Measurements from ENCODE around the gene CST7. TPM values are rescaled to one million over a fixed set of nuclear protein-coding genes. Genes with fewer than 3 reads are reported as not detected.

CST7 gene
- total and polyA plus RNA-seq, 2 donors from 2014 or later = 1.4 to 3.7 TPM

DNA sequence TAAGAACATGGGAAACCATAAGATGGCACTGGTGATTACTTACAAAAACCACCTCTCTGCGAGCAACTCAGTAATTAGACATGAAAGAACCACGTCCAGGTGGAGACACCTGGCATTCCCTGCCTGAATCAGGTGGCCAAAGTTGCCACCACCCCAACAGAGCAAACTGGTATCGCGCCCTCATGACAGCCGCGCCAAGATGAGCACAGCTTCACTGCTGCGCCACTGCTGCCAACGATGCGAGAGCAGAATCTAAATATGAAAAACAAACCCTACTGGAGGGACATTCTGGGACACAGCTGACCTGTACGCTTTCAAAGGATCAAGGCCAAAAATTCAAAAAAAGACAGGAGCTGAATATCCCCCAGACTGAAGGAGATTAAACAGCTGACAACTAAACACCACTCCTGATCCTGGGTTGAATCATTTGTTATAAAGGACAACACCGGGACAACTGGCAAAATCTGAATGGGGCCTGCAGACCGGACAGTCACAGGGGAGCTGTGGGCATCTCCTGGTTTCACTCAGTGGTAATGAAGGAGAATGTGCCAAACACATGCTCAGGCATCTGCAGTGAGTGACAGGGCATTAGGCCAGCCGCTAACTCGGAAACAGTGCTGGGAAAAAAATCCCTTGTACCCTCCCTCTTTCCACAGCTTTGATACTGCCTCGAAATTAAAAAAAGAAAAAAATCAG is 17.4 kb downstream of the CST7 start:
- H3K36me3 ChIP-seq (ENCODE audit: control insufficient read depth in 2 of 3, insufficient read depth in 3 of 3, low read length in 3 of 3) = peaks cover 0 to 53% (median 18%) of the 10 kb centered on the region in 3 donors

DNA sequence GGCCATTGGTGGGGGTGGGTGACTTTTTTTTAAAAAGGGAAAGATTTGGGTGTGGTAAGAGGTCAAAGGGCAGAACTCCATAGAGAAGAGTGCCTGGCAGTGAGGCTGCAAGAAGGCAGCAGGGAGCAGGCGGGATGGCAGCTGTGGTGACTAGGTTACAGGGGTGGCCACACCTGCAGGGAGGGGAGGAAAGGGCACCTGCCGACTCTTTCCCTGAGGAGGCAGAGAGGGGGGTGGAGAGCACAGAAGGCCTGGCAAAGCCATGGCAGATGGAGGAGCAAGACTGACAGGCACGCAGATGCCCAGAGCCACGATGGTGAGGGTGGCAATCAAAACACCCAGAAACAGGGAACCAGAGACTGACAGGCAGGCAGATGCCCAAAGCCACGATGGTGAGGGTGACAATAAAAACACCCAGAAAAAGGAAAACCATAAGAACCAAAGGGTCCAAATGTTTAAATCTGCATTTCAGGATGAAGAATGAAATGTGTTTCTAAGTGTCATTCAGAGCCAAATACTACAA is 19.3 kb downstream of the CST7 start:
- H3K27me3 ChIP-seq (ENCODE audit: control insufficient read depth, insufficient read depth, low read length) = no peaks in the 10 kb centered on the region
- no peak overlapping the region for H3K27ac ChIP-seq (ENCODE audit: low read depth in 2 of 2, low read length in 2 of 2)
- intact Hi-C loops (cut with DNase I) = no loop called here
- DNase-seq = peak in 1 of 5 donors; percentile 12
- no peak overlapping the region for H3K9ac ChIP-seq (ENCODE audit: low read length in 3 of 3)
- H3K4me1 ChIP-seq (ENCODE audit: control insufficient read depth in 2 of 3, insufficient read depth in 2 of 3, low read depth in 1 of 3, low read length in 3 of 3) = no peaks in the 10 kb centered on the region
- no peak for FAIRE-seq
- TF ChIP-seq, protein P1, sequence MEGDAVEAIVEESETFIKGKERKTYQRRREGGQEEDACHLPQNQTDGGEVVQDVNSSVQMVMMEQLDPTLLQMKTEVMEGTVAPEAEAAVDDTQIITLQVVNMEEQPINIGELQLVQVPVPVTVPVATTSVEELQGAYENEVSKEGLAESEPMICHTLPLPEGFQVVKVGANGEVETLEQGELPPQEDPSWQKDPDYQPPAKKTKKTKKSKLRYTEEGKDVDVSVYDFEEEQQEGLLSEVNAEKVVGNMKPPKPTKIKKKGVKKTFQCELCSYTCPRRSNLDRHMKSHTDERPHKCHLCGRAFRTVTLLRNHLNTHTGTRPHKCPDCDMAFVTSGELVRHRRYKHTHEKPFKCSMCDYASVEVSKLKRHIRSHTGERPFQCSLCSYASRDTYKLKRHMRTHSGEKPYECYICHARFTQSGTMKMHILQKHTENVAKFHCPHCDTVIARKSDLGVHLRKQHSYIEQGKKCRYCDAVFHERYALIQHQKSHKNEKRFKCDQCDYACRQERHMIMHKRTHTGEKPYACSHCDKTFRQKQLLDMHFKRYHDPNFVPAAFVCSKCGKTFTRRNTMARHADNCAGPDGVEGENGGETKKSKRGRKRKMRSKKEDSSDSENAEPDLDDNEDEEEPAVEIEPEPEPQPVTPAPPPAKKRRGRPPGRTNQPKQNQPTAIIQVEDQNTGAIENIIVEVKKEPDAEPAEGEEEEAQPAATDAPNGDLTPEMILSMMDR (IDR thresholded peaks at IDR 0.05; ENCODE audit: borderline replicate concordance, extremely low read depth, insufficient read depth) = no peak
- no peaks in the 10 kb centered on the region for H3K9me3 ChIP-seq (ENCODE audit: control insufficient read depth in 2 of 3, insufficient read depth in 1 of 3, low read length in 3 of 3)
- peaks cover 0 to 62% (median 19%) of the 10 kb centered on the region in 3 donors for H3K36me3 ChIP-seq (ENCODE audit: control insufficient read depth in 2 of 3, insufficient read depth in 3 of 3, low read length in 3 of 3)
- no peak overlapping the region for H3K4me3 ChIP-seq (ENCODE audit: low read length in 3 of 3)

More for the DNA sequence above, 17.4 kb downstream of the CST7 start:
- Histone ChIP-seq H3K27me3 (ENCODE audit: control insufficient read depth, insufficient read depth, low read length) (no peaks in the 10 kb centered on the region), H3K4me3 (ENCODE audit: low read length in 3 of 3) (no peak overlapping the region), H3K27ac (ENCODE audit: low read depth in 2 of 2, low read length in 2 of 2) (no peak overlapping the region), H3K4me1 (ENCODE audit: control insufficient read depth in 2 of 3, insufficient read depth in 2 of 3, low read depth in 1 of 3, low read length in 3 of 3) (no peaks in the 10 kb centered on the region), H3K9ac (ENCODE audit: low read length in 3 of 3) (no peak overlapping the region), H3K9me3 (ENCODE audit: control insufficient read depth in 2 of 3, insufficient read depth in 1 of 3, low read length in 3 of 3) (no peaks in the 10 kb centered on the region)
- intact Hi-C loops (cut with DNase I) = no loop called here
- peak in 2 of 5 donors; percentile 4 to 33 for DNase-seq
- TF ChIP-seq, protein P1 (IDR thresholded peaks at IDR 0.05; ENCODE audit: borderline replicate concordance, extremely low read depth, insufficient read depth) = no peak
- no peak for FAIRE-seq

DNA sequence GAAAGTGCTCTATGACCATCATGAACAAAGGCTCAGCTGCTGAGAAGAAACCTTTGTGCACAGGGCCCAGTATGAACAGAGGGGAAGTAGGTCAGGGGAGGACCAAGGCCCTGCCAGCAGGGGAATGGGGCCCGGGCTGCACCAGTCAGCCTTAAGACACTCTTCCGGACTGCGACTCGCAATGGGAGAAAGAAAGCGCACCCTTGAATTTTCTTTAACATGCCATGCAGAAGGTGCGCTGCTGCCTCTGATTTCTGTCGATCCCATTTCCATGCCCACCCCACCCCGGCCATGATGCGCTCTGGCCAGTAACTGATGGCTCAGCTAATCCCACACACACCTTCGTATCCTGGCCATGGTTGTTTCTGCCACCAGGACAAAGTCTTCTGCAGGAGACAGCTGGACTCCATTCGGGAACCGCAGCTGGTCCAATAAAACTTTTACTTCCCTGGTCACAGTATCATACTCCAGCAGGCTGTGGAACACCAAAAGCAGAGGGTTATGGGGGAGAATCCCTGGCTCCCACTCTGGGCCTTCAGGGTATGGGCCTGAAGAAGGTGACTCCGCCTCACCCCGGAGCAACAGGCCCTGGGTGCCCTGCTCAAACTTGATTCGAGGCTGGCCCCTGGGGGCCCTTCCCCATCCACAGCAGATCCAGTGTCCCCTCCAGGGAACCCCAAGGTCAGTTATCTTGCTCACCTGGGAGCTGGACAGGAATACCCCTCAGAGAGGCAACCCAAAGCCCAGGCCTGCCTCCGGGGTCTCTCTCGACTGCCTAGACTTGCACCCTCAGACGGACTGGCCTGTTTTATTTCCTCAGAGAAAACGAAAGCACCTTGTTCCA is 20.3 kb downstream of the CST7 start:
- Histone ChIP-seq H3K27me3 (ENCODE audit: control insufficient read depth, insufficient read depth, low read length) (no peaks in the 10 kb centered on the region), H3K9me3 (ENCODE audit: control insufficient read depth in 2 of 3, insufficient read depth in 1 of 3, low read length in 3 of 3) (no peaks in the 10 kb centered on the region), H3K27ac (ENCODE audit: low read depth in 2 of 2, low read length in 2 of 2) (no peak overlapping the region), H3K9ac (ENCODE audit: low read length in 3 of 3) (no peak overlapping the region), H3K4me1 (ENCODE audit: control insufficient read depth in 2 of 3, insufficient read depth in 2 of 3, low read depth in 1 of 3, low read length in 3 of 3) (no peaks in the 10 kb centered on the region), H3K4me3 (ENCODE audit: low read length in 3 of 3) (no peak overlapping the region), H3K36me3 (ENCODE audit: control insufficient read depth in 2 of 3, insufficient read depth in 3 of 3, low read length in 3 of 3) (peaks cover 0 to 61% (median 18%) of the 10 kb centered on the region in 3 donors)
- FAIRE-seq = no peak
- intact Hi-C loops (cut with DNase I) = no loop called here
- peak in 1 of 5 donors; percentile 6 for DNase-seq
- TF ChIP-seq, protein P1 (IDR thresholded peaks at IDR 0.05; ENCODE audit: borderline replicate concordance, extremely low read depth, insufficient read depth) = no peak
